HG03103 (cell line): ENCODE results near the gene GPM6B.

Source experiments
- ATAC-seq: cut with Tn5 transposase; IDR thresholded peaks from one replicate; pipeline ENCODE4 v1.9.1; 2021; ENCODE audit warnings: low read depth; ENCODE audit not compliant: unreplicated experiment

GPM6B gene

GRCh38 chrX:13816643-13817627 is at the start of gene GPM6B:
Gene GPM6B, minus strand, starts transcription at chrX:13817093. Its CDS starts 189 bp downstream, at chrX:13816904.
- no peak for ATAC-seq

DNA sequence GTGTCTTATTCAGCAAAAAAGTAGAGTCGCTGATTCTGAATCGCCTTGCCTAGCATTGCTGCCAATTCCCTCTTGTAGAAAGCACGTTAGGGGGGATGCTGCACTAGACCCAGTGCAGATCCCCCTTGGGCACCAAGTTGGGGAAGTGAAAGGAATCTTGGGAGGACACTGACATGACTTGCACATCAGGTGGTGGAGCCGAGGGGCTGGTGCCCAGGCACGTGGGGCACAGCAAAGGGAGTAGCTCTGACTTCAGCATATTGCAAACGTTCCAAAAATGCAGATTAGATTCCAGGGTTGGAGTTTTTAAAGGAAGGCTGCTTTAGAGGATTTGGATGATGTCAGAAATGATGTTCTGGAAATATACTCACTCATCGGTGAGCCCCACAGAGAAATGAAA is 47.4 kb upstream of the GPM6B start:
- ATAC-seq = no peak

GRCh38 chrX:13863324-13863723 is 46.4 kb upstream of the GPM6B start:
- ATAC-seq = no peak

- no peak for ATAC-seq
Measured at GRCh38 chrX:13859724-13860123, 42.8 kb upstream of the GPM6B start.

- no peak for ATAC-seq
Measured at GRCh38 chrX:13857804-13858203, 40.9 kb upstream of the GPM6B start.

DNA sequence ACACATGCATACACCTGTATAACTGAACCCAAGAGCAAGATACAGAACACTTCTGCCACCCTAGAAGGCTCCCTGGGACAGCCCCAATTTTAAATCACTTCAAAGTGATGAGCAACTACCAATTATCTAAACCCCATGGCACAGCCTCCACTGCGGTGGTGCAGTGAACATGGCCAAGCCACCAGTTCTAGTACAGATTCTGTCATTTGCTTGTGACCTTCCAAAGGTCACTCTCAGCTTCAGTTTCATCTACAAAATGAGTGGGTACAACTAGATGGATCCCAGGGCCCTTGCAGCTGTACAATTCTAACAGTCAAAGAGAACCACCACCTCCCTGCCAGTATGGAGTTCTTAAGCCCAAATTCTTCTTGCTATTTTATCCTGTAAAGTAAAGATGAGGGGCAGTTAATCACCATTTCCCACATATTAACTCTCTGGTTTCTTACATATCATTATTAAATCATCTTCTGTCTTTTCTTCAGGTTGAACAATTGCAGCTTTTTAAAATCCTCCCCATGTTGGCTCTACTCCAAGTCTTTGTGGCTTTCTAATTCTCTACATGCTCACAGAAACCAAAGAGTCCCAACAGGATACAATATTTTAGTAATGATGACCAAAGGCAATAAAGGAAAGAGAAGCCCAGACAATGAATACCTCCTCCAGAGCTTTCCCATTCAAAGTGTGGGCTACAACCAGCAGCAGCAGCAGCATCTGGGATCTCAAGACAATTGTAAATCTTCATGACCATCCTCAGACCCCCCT is 39.0 kb upstream of the GPM6B start:
- no peak for ATAC-seq

- no peak for ATAC-seq
Measured at GRCh38 chrX:13854003-13854402, 37.1 kb upstream of the GPM6B start.

GRCh38 chrX:13852001-13852695 is 35.3 kb upstream of the GPM6B start:
- no peak for ATAC-seq

DNA sequence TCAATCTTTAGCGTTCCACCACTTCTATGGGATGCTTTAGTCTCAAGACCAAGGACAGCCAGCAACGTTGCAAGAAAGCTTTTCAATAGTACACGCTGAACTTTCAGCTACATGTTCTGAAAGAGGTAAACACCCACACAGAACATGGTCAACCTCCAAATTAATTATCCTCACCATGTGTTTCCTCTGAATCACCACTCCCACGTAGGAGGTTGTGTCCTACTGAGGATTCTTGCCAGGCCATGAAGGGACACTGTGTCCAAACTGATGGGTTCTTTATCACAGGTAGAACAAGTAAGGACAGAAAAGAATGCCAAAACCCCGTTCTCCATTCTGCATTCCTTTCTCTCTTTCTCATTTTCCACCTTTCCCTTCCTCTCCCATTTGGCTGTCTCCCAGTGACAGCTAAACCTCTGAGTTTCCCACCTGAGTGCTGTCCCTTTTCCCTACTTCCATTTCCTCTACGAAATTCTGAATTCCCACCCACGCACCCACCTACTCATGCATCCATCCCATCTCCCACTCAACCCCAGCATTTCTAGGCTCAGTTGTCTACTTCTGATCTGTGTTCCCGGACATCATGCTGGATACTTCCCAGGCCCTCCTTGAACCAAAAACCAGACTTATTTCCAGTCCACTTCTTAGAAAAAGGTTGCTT is 29.0 kb upstream of the GPM6B start:
- ATAC-seq = no peak

DNA sequence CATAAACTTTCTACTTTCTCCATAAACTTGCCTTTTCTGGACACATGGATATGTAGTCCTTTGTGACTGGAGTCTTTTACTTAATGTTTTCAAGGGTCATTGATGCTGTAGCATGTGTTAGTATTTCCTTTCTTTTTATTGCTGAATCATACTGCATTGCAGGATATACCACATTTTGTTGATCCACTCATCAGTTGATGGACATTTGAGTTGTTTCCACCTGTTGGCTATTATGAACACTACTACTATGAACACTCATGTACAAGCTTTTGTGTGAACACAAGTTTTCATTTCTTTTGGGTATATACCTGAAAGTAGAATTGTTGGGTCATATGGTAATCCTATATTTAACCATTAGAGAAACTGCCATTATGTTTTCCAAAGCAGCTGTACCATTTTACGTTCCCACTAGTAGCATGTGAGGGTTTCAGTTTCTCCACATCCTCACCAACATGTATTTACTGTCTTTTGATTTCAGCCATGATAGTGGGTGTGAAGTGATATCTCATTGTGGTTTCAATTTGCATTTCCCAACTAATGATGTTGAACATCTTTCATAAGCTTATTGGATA is 26.3 kb upstream of the GPM6B start:
- no peak for ATAC-seq

- ATAC-seq = no peak
Measured at GRCh38 chrX:13840121-13840520, 23.2 kb upstream of the GPM6B start.

GRCh38 chrX:13837290-13837745 is 20.4 kb upstream of the GPM6B start:
- ATAC-seq = no peak

DNA sequence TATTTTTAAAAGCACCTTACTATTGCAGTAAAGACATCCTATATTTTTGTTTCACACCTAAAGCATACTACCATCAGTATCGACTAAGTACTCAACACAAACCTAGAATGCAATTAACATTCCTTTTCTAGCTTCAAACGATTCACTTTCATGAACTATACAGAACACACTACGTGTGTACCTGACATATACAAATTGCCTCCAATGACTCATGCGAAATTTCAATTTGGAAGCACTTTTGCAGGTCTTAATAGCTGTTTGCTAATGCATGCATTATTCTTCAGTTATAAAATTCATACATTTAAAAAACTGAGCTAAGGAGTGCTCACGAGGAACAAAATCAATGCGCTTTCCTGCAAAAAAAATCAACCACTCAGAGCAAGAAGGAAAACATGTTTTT is 19.7 kb upstream of the GPM6B start:
- no peak for ATAC-seq

DNA sequence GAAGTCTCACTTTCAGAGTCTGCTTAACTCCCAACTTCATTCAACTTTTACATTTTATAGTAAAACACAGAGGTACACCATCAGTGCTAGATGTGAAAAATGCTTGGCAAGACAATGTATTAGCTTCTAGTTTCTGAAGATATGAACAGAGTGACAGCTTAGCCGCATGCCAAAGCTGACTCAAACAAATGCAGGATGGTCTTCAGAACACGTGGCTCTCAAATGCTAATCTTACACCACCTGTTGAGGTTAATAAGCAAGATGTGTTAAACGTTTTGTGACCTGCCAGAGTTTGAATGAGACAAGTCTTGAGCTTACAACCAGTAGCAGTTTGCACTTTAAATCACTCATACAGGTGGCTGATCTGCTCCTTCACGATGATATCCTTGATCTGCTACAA is 18.9 kb upstream of the GPM6B start:
- ATAC-seq = no peak

- no peak for ATAC-seq
Measured at GRCh38 chrX:13834355-13834754, 17.5 kb upstream of the GPM6B start.

DNA sequence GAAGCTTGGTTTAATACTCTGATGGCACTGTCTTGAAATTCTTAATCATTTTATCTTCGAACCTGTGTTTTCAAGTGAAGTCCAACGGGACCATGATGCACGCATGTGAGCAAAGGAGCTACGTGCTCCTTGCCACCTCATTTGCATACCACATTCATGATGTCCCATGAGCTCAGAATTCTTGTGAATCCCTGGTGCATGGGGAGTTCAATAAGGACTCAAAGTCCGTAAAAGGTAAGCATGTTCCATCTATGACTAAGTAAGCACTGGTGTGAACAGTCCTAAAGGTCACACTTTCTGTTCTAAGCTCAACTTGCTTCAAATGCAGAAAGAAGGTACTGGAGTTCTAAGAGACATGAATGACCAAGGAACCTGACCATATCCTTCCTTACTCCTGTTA is 13.1 kb upstream of the GPM6B start:
- no peak for ATAC-seq

DNA sequence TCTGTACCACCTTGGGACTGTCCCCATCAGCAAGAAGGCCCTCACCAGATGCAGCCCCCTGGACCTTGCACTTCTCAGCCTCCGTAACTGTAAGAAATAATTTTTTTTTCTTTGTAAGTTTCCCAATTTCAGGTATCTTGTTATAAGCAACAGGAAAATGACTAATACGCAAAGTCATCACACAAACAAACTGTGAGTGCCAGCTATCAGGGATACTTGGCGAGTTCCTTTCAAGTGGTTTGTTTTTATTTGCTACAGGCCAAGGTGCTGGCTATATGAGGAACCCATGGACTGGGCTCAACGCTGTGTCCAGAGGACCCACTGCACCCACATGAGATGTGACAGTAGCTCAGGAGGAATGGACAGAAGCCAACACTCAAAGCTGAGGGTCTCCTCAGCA is 11.5 kb upstream of the GPM6B start:
- no peak for ATAC-seq

DNA sequence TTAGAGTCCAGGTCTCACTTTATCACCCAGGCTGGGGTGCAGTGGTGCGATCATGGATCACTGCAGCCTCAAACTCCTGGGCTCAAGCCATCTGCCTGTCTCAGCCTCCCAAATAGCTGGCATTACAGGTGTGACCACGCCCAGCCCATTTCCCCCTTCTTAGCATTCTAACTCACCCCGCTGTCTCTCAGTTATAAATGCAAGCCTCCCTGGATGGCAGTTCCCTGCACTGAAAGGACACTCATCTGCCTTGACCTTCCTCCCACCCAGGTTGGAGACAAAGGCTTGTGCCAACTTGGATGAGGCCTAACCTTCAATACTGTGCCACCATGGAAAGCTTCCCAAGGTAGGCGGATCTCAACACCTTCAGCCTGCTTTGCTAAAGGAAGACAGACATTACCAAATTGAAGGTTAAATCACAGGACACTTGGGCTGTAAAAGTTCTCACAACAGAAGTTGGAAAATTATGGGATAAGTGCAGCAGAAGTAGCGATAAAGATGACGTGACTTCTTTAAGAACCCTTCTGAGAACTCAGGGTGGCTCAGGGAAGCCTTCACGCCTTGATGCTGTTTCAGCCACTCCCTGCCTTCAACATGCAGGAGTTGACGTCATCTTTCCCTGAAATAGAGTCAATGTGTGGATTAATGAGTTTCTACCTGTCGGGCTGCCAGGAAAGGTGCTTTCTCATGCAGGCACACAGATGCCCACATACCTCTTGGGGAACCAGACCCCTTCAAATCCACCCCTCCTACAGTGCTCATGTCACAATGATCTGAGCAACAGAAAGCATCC is 10.6 kb upstream of the GPM6B start:
- ATAC-seq = no peak

- no peak for ATAC-seq
Measured at GRCh38 chrX:13826770-13827169, 9.9 kb upstream of the GPM6B start.
